ENCODE data around the gene MALL.
"Not testable (repeated sequence)": the region's sequence is repeated elsewhere in the genome, so short reads cannot be mapped to it uniquely, and the experiment has no call there.

The MALL gene

DNA sequence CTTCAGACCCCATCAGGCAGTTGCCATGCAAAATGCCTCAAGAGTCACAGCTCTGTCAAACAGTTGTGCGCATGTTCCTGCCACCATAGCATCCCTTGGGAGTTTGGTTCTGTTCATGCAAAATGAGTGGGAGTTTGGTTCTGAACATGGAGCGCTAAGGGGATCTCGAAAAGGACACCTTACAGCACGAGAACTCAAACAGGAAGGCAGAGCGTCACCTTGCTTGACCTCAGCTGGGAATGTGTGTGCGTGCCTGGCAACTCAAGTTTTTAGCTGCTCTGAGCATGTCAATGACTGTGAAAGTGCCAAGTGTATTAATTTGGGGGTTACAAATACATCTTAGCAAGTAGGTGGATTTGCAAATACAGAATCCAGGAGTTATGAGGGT is 16.6 kb downstream of the MALL start:
- Histone ChIP-seq H3K79me1 (ENCODE audit: low read length) (peaks cover 10% of the 10 kb centered on the region), H3K36me3 (ENCODE audit: control insufficient read depth in 1 of 2, insufficient read depth in 2 of 2, low read length in 2 of 2) (no peaks in the 10 kb centered on the region), H2BK120ac (ENCODE audit: insufficient read depth, low read length, poor library complexity) (no peak overlapping the region), H3K27ac (ENCODE audit: low read depth, low read length) (no peak overlapping the region), H3K23ac (ENCODE audit: low read length) (no peak overlapping the region), H3K27me3 (ENCODE audit: insufficient read depth, low read length) (no peaks in the 10 kb centered on the region), H4K91ac (ENCODE audit: low read depth, low read length) (no peak overlapping the region), H4K12ac (ENCODE audit: low read depth, low read length) (no peak overlapping the region), H3K9me3 (ENCODE audit: insufficient read depth, low read depth, low read length) (no peaks in the 10 kb centered on the region), H4K8ac (ENCODE audit: low read depth, low read length) (no peak overlapping the region), H2BK12ac (ENCODE audit: low read length) (no peak overlapping the region), H3K4me2 (ENCODE audit: low read length) (no peak overlapping the region), H3K4me3 (ENCODE audit: low read depth, low read length) (no peak overlapping the region), H3K4ac (ENCODE audit: low read depth, low read length) (no peak overlapping the region), H3K79me2 (ENCODE audit: control insufficient read depth, insufficient read depth, low read length, poor library complexity) (no peaks in the 10 kb centered on the region), H2AFZ (ENCODE audit: insufficient read depth, low read length, poor library complexity) (no peak overlapping the region), H2BK5ac (ENCODE audit: low read depth, low read length, poor library complexity) (no peak overlapping the region), H2AK5ac (ENCODE audit: low read length) (no peak overlapping the region), H3K4me1 (ENCODE audit: control insufficient read depth in 1 of 2, insufficient read depth in 2 of 2, low read length in 2 of 2) (peaks cover 6 to 10% of the 10 kb centered on the region in 2 experiments), H3K14ac (ENCODE audit: low read length) (no peak overlapping the region), H3K9ac (ENCODE audit: low read length) (no peak overlapping the region), H3K18ac (ENCODE audit: low read length) (no peak overlapping the region)
- DNase-seq: no peak
- no CpG with 5 or more reads among the region's 6 CpGs for WGBS (ENCODE audit: extremely low coverage, insufficient coverage, insufficient read length)

DNA sequence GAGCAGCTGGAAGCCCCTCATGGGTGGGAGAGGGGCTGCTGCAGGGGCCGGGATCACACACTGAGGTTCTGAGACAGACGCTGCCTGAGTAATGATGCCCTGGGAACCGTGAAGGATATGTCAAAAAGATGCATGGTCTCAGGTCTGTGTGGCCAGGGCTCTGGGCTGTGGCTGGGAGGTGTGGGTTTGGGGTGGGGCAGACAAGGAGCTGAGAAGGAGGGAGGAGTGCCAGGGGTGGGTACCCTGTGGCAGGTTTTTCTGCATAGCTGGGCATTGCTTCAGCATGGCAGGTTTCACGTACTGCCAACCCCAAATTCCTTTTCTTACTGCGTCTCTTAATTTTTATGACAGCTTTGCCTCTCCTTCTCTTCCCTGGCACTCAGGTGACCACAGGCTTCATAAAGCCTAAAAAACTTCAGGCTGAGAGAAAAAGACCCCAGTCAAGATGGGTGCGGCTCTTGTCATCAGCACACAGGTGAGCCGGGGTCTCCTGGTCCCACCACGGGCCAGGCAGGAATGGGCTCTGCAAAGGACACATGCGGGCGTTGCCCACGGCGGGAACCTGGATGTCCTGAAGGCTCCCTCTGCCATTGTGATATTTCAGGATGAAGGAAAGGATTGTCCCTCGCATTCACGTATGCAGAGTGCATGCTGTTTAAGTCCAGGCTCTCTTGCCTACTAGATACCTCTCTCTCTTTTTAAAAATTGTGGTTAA is 18.0 kb downstream of the MALL start:
- no peak overlapping the region for H4K12ac ChIP-seq (ENCODE audit: low read depth, low read length)
- peaks cover 6 to 10% of the 10 kb centered on the region in 2 experiments for H3K4me1 ChIP-seq (ENCODE audit: control insufficient read depth in 1 of 2, insufficient read depth in 2 of 2, low read length in 2 of 2)
- no peak overlapping the region for H4K8ac ChIP-seq (ENCODE audit: low read depth, low read length)
- H3K27ac ChIP-seq (ENCODE audit: low read depth, low read length): no peak overlapping the region
- no peak overlapping the region for H4K91ac ChIP-seq (ENCODE audit: low read depth, low read length)
- no peak overlapping the region for H3K4me3 ChIP-seq (ENCODE audit: low read depth, low read length)
- H3K79me1 ChIP-seq (ENCODE audit: low read length): peaks cover 10% of the 10 kb centered on the region
- no peak overlapping the region for H2AFZ ChIP-seq (ENCODE audit: insufficient read depth, low read length, poor library complexity)
- no CpG with 5 or more reads among the region's 14 CpGs for WGBS (ENCODE audit: extremely low coverage, insufficient coverage, insufficient read length)
- H3K18ac ChIP-seq (ENCODE audit: low read length): no peak overlapping the region
- H3K9ac ChIP-seq (ENCODE audit: low read length): no peak overlapping the region
- no peaks in the 10 kb centered on the region for H3K9me3 ChIP-seq (ENCODE audit: insufficient read depth, low read depth, low read length)
- no peaks in the 10 kb centered on the region for H3K79me2 ChIP-seq (ENCODE audit: control insufficient read depth, insufficient read depth, low read length, poor library complexity)
- H3K27me3 ChIP-seq (ENCODE audit: insufficient read depth, low read length): no peaks in the 10 kb centered on the region
- no peak for DNase-seq
- no peak overlapping the region for H3K14ac ChIP-seq (ENCODE audit: low read length)
- H2BK5ac ChIP-seq (ENCODE audit: low read depth, low read length, poor library complexity): no peak overlapping the region
- H2AK5ac ChIP-seq (ENCODE audit: low read length): no peak overlapping the region
- no peak overlapping the region for H2BK12ac ChIP-seq (ENCODE audit: low read length)
- no peaks in the 10 kb centered on the region for H3K36me3 ChIP-seq (ENCODE audit: control insufficient read depth in 1 of 2, insufficient read depth in 2 of 2, low read length in 2 of 2)
- H3K23ac ChIP-seq (ENCODE audit: low read length): no peak overlapping the region
- no peak overlapping the region for H3K4me2 ChIP-seq (ENCODE audit: low read length)
- H2BK120ac ChIP-seq (ENCODE audit: insufficient read depth, low read length, poor library complexity): no peak overlapping the region
- no peak overlapping the region for H3K4ac ChIP-seq (ENCODE audit: low read depth, low read length)

DNA sequence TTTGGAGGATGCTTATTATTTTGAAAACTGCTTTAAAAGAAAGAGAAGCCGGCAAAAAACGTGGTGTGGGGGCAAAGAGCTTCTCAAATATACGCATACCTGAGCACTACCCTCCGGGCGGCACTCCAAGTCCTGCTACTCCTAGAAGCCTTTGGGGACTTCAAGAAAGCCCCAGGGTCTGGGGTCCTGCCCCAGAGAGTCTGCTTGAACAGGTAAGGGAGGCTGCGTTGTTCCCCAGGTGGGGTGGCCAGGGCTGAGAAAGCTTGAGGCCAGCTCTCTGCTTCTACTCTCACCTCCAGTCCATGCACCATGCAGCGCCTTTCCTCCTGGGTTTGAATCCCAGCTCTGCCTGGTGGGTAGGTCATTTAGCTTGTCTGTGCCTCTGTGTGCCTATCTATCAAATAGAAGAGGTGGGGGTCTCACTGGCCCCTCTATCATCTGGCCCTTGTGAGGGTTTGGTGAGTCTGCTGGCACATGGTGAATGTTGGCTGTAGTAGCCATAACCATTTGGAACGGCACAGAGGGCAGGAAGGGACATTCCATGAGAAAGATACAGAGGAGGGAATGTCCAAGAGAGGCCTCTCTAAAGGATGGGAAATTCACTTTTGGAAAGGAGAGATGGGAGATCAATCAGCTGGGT is 19.5 kb downstream of the MALL start:
- H3K23ac ChIP-seq (ENCODE audit: low read length): no peak overlapping the region
- H3K79me2 ChIP-seq (ENCODE audit: control insufficient read depth, insufficient read depth, low read length, poor library complexity): no peaks in the 10 kb centered on the region
- H3K4me3 ChIP-seq (ENCODE audit: low read depth, low read length): no peak overlapping the region
- peaks cover 3% of the 10 kb centered on the region in 2 experiments for H3K4me1 ChIP-seq (ENCODE audit: control insufficient read depth in 1 of 2, insufficient read depth in 2 of 2, low read length in 2 of 2)
- peaks cover 4% of the 10 kb centered on the region for H3K79me1 ChIP-seq (ENCODE audit: low read length)
- no peak for DNase-seq
- H3K14ac ChIP-seq (ENCODE audit: low read length): no peak overlapping the region
- no peak overlapping the region for H2AFZ ChIP-seq (ENCODE audit: insufficient read depth, low read length, poor library complexity)
- no peaks in the 10 kb centered on the region for H3K27me3 ChIP-seq (ENCODE audit: insufficient read depth, low read length)
- no peak overlapping the region for H2BK120ac ChIP-seq (ENCODE audit: insufficient read depth, low read length, poor library complexity)
- H3K9ac ChIP-seq (ENCODE audit: low read length): no peak overlapping the region
- H3K4ac ChIP-seq (ENCODE audit: low read depth, low read length): no peak overlapping the region
- no peak overlapping the region for H3K18ac ChIP-seq (ENCODE audit: low read length)
- no peak overlapping the region for H3K27ac ChIP-seq (ENCODE audit: low read depth, low read length)
- H4K8ac ChIP-seq (ENCODE audit: low read depth, low read length): no peak overlapping the region
- H3K36me3 ChIP-seq (ENCODE audit: control insufficient read depth in 1 of 2, insufficient read depth in 2 of 2, low read length in 2 of 2): no peaks in the 10 kb centered on the region
- no peak overlapping the region for H4K91ac ChIP-seq (ENCODE audit: low read depth, low read length)
- no peak overlapping the region for H2AK5ac ChIP-seq (ENCODE audit: low read length)
- WGBS (ENCODE audit: extremely low coverage, insufficient coverage, insufficient read length): no CpG with 5 or more reads among the region's 8 CpGs
- no peak overlapping the region for H4K12ac ChIP-seq (ENCODE audit: low read depth, low read length)
- H3K9me3 ChIP-seq (ENCODE audit: insufficient read depth, low read depth, low read length): no peaks in the 10 kb centered on the region
- no peak overlapping the region for H2BK12ac ChIP-seq (ENCODE audit: low read length)
- H3K4me2 ChIP-seq (ENCODE audit: low read length): no peak overlapping the region
- no peak overlapping the region for H2BK5ac ChIP-seq (ENCODE audit: low read depth, low read length, poor library complexity)

DNA sequence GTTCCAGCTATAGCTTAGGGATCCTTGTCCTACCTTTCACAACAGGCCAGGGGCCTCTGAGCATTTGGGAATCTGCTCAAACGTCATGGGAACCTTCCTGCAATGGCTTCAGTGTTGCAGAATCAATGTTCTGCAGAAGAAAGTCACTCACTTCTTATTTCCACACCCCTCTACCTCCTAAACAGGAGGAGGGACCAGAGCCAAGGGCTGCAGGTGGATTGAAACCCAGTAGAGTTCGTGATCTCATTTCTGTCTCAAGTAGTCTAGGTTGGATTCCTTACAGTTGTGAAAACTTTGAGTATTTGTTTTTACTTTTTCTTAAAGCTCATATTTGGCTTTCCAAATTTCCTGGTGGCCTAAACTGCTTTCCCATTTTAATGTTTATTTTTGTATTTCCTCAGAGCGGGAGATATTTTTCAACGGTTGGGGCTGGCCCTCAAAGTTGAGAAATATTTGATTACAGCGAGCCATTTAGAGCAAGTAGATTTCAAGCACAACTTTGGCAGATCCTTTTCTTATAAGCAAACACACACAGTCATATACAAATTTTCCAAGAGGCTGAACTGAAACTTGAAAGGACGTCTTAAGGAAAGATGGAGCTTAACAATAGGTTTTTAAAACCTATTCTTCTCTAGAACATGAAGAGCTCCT is 20.6 kb downstream of the MALL start:
- not testable (repeated sequence) for H3K36me3 ChIP-seq (ENCODE audit: control insufficient read depth in 1 of 2, insufficient read depth in 2 of 2, low read length in 2 of 2); H3K14ac ChIP-seq (ENCODE audit: low read length); H3K4ac ChIP-seq (ENCODE audit: low read depth, low read length); H3K79me1 ChIP-seq (ENCODE audit: low read length); H3K18ac ChIP-seq (ENCODE audit: low read length); H3K4me3 ChIP-seq (ENCODE audit: low read depth, low read length); H3K9me3 ChIP-seq (ENCODE audit: insufficient read depth, low read depth, low read length); H2AFZ ChIP-seq (ENCODE audit: insufficient read depth, low read length, poor library complexity); H2AK5ac ChIP-seq (ENCODE audit: low read length); H2BK120ac ChIP-seq (ENCODE audit: insufficient read depth, low read length, poor library complexity); DNase-seq; H3K79me2 ChIP-seq (ENCODE audit: control insufficient read depth, insufficient read depth, low read length, poor library complexity); H2BK5ac ChIP-seq (ENCODE audit: low read depth, low read length, poor library complexity); H4K12ac ChIP-seq (ENCODE audit: low read depth, low read length); H2BK12ac ChIP-seq (ENCODE audit: low read length); H3K9ac ChIP-seq (ENCODE audit: low read length); H3K4me1 ChIP-seq (ENCODE audit: control insufficient read depth in 1 of 2, insufficient read depth in 2 of 2, low read length in 2 of 2); H3K4me2 ChIP-seq (ENCODE audit: low read length); H4K8ac ChIP-seq (ENCODE audit: low read depth, low read length); H3K23ac ChIP-seq (ENCODE audit: low read length); H3K27me3 ChIP-seq (ENCODE audit: insufficient read depth, low read length); H3K27ac ChIP-seq (ENCODE audit: low read depth, low read length); H4K91ac ChIP-seq (ENCODE audit: low read depth, low read length)
- no CpG with 5 or more reads among the region's 6 CpGs for WGBS (ENCODE audit: extremely low coverage, insufficient coverage, insufficient read length)
